HG03342 (cell line): ENCODE data around the gene STRAP.
A peak's percentile ranks its signal among the peaks of the same experiment; 100 is the strongest.
"Not testable (repeated sequence)": the region's sequence is repeated elsewhere in the genome, so short reads cannot be mapped to it uniquely, and the experiment has no call there.

ENCODE experiments used
- ATAC-seq: cut with Tn5 transposase; IDR thresholded peaks from one replicate; pipeline ENCODE4 v1.9.1; 2021; ENCODE audit warnings: mild to moderate bottlenecking, moderate library complexity; ENCODE audit not compliant: unreplicated experiment

The STRAP gene

GRCh38 chr12:15919418-15919817 lies 37.2 kb downstream of the STRAP start:
- ATAC-seq: no peak

- no peak for ATAC-seq
These were observed 42.8 kb downstream of the STRAP start for GRCh38 chr12:15924956-15925355.

GRCh38 chr12:15928346-15928745 lies 46.2 kb downstream of the STRAP start:
- no peak for ATAC-seq

- ATAC-seq: no peak
These were observed 46.8 kb downstream of the STRAP start for GRCh38 chr12:15928870-15929571.

GRCh38 chr12:15931590-15932053 lies 49.4 kb downstream of the STRAP start:
- peak; percentile 77 for ATAC-seq

GRCh38 chr12:15932327-15932726 lies 50.1 kb downstream of the STRAP start:
- no peak for ATAC-seq

- ATAC-seq: no peak
These were observed 50.8 kb downstream of the STRAP start for GRCh38 chr12:15932971-15933370.

GRCh38 chr12:15933751-15934150 lies 51.6 kb downstream of the STRAP start:
- no peak for ATAC-seq

- no peak for ATAC-seq
These were observed 54.6 kb downstream of the STRAP start for GRCh38 chr12:15936751-15937150.

- ATAC-seq: no peak
These were observed 55.7 kb downstream of the STRAP start for GRCh38 chr12:15937902-15938301.

GRCh38 chr12:15939111-15939510 lies 56.9 kb downstream of the STRAP start:
- ATAC-seq: no peak

- ATAC-seq: no peak
These were observed 60.3 kb downstream of the STRAP start for GRCh38 chr12:15942475-15942874.

- ATAC-seq: not testable (repeated sequence)
These were observed 61.3 kb downstream of the STRAP start for GRCh38 chr12:15943519-15943918.

- ATAC-seq: not testable (repeated sequence)
These were observed 66.3 kb downstream of the STRAP start for GRCh38 chr12:15948461-15948860.
